IPS DF 19.7 (cell line): ENCODE measurements around the gene ADK.

Source experiments
- DNase-seq: peaks from one replicate; pipeline ENCODE4 v3.0.0-alpha.2; 2013; ENCODE audit warnings: low read depth, low spot score

Gene ADK

GRCh38 chr10:74599672-74600071 is 448.7 kb downstream of the ADK start:
- no peak for DNase-seq

DNA sequence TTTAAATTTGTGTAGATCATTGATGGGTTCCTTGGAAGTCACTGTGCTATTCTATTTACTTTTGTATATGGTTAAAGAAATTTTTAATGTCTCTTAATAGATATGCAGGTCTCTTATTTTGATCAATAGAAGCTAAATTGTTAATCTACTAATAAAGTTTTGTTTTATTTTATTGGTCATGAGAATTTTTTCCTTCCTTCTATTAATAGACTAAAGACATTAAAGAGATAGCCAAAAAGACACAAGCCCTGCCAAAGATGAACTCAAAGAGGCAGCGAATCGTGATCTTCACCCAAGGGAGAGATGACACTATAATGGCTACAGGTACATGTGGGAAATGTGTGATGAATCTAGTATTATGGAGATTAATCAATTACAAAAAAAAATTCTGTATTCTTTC is 449.1 kb downstream of the ADK start:
- no peak for DNase-seq

GRCh38 chr10:74602576-74602975 is 451.6 kb downstream of the ADK start:
- DNase-seq, result no peak

DNA sequence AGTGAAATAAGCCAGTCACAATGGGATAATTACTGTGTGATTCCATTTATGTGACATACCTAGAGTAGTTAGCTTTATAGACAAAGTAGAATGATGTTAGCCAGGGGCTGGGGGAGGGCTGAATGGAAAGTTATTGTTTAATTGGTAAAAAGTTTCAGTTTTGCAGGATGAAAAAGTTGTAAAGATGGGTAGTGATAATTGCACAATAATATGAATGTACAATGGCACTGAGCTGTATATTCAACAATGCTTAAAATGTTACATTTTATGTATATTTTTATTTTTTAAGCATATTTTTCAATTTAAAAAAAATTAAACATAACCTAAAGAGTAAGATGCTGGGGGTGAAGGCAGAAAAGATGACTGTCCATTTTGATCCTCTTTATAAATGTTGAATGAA is 459.3 kb downstream of the ADK start:
- no peak for DNase-seq

DNA sequence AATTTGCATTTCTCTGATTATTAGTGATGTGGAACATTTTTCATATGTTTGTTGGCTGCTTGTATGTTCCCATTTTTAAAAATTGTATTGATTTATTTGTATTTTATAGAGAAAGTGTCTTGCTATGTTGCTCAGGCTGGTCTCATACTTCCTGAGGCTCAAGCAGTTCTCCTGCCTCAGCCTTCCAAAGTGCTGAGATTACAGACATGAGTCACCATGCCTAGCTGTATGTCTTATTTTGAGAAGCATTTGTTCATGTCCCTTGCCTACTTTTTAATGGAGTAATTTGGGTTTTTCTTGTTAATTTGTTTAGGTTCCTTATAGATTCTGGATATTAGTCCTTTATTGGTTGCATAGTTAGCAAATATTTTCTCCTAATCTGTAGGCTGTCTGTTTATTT is 461.2 kb downstream of the ADK start:
- no peak for DNase-seq

GRCh38 chr10:74620626-74621025 is 469.6 kb downstream of the ADK start:
- no peak for DNase-seq

DNA sequence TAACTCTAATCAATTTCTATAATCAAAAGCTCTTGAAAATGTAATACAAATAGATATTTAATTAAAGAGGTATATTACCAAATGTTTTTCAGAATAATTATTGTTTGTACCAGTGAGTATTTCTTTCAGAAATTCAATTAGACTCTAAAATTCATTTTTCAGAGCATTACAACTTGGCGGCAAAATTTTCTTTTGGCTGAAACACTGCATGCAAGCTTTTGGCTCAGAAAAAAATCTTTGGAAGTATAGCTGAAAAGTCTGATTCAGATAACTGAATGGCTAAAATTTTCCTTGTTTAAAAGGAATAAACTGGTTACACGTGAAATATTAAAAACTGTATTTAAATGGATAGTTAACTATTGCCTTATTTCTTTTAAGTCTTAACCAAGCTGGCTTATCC is 472.8 kb downstream of the ADK start:
- no peak for DNase-seq

- no peak for DNase-seq
These were observed 473.5 kb downstream of the ADK start for GRCh38 chr10:74624501-74624900.

DNA sequence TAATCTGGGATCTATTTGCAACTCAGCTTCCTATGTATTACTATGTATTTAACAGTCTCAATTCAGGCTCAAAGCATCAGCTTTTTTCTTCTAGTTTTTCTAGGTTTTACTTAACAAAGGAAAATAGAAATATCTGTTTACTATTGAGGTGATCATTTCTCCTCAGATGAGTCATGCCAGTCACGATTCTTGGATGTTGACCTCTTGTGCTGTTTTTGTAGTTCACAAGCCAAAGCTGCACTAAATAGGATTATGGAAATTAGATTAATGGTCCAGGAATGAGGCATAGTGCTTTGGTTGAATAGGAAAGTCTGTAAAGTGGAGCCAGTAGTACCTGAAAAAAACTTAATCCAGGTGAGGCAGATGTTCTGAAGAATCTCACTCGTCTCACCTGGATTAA is 477.1 kb downstream of the ADK start:
- DNase-seq, result no peak

GRCh38 chr10:74634995-74635536 is 484.0 kb downstream of the ADK start:
- DNase-seq, result no peak

DNA sequence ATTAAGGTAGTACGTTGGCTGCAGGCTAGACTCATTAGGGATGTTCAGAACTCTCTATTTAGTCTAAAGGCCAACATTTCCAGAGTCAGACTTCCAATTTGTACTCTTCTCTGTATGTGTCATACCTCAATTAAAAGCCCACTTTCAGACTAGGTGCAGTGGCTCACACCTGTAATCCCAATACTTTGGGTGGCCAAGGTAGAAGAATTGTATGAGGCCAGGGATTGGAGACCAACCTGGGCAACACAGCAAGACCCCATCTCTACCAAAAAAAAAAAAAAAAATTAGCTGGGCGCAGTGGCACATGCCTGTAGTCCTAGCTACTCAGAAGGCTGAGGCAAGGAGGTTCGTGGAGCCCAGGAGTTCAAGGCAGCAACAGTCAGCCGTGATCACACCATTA is 484.6 kb downstream of the ADK start:
- no peak for DNase-seq

GRCh38 chr10:74637685-74638084 is 486.7 kb downstream of the ADK start:
- no peak for DNase-seq

GRCh38 chr10:74640134-74640921 is 489.3 kb downstream of the ADK start:
- peak; percentile 12 for DNase-seq

GRCh38 chr10:74641659-74642058 is 490.6 kb downstream of the ADK start:
- no peak for DNase-seq

DNA sequence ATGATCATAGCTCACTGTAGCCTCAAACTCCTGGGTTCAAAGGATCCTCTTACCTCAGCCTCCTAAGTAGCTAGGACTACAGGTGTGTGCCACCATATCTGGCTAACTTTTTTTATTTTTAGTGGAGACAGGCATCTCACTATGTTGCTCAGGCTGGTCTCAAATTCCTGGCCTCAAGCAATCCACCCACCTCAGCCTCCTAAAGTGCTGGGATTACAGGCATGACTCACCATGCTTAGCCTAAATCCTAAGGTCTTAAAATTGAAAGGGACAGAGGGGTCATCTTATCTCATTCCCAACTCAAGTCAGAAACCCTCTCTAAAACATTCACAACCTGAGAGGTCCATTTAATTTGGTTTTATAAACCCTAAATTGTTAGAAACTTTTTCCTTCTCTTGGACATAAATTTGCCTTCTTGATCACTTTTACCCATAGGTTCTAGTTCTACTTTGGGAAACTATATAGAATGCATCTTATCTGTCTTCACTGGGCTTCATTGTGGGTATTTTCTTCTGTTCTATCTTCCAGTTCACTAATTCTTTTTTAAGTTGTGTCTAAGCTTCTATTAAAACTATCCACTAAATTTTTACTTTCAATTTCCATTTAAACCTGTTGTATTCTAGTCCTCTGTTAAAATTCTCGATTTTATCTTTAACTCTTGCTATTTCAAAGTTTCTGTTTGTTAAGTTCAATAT is 492.0 kb downstream of the ADK start:
- DNase-seq, result no peak

DNA sequence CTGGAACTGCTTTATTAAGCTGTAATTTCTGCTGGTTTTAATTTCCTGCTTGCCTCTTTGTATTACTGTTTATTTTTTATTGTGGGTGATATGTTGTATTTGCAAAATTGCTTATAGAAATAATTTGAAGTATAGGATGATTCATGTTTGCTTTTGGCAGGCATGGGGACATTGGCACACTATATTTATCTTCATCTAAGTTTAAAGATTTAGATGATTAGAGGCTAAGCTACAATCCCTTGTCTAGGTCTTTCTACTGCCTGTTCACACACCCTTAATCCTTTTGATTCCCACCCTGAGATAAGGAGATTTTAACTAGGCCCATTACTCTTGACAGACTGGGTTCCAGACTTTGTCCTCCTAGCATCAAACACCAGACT is 492.6 kb downstream of the ADK start:
- no peak for DNase-seq

DNA sequence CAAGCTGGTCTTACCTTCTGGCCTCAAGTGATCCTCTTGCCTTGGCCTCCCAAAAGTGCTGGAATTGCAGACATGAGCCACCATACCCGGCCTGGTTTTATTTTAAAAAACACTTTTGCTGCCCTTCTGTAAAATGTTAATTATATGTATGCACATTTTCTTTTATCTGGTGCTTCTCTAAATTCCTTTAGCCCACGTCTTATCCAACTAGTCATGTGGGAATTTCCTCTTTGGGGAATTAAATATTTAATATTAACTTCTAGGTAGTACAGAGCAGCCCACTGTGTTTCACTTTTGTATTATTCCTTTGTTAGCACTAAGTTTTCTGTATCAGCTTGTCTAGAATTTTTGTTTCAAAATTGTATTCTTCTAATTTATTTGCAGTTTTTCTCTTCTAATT is 493.7 kb downstream of the ADK start:
- no peak for DNase-seq

GRCh38 chr10:74645692-74646091 is 494.7 kb downstream of the ADK start:
- DNase-seq, result no peak

- DNase-seq, result no peak
These were observed 499.6 kb downstream of the ADK start for GRCh38 chr10:74650613-74651012.

DNA sequence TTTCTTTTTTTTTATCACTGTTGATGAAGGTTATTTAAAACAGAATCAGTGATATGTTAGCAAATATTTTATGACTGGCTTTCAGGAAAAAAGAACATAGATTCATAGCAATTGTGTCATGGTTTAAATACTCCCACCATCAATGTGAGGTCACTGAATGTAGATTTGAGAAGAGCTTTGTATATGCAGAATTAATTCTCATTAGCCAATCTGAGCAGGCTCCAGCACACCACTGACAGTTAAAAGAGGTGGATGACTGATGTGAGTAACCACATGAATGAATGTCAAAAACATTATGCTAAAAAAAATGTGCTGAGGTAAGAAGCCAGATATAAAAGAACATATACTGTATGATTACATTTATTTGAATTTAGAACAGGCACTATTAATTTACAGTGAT is 500.5 kb downstream of the ADK start:
- DNase-seq, result no peak

DNA sequence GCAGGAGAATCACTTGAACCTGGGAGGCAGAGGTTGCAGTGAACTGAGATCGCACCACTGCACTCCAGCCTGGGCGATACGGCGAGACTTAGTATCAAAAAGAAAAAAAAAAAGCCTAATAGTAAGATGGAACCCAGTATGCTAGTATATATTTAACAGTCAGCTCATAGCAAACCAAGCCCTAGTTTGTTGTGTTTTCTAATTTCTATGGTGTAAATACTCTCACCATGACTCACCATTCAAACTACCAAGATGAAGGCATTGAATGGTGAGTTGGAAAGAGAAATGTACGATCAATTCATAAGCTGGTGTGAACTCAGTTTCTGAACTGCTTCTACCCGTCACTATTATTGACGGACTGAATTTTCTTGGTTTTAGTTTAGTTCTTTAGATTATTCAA is 501.6 kb downstream of the ADK start:
- no peak for DNase-seq

DNA sequence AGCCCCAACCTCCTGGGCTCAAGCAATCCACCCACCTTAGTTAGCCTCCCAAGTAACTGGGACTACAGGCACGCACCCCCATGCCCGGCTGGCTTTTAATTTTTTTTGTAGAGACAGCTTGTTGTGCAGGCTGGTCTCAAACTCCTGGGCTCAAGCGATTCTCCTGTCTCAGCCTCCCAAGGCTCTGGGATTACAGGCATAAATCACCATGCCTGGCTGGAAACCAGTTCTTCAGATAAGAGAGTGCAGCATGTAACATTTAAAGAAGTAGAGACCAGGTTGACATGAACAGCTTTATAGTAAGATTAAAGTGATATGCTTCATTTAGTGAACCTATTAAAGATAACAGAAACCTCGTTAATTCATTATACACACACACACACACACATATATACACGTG is 507.5 kb downstream of the ADK start:
- DNase-seq, result no peak

DNA sequence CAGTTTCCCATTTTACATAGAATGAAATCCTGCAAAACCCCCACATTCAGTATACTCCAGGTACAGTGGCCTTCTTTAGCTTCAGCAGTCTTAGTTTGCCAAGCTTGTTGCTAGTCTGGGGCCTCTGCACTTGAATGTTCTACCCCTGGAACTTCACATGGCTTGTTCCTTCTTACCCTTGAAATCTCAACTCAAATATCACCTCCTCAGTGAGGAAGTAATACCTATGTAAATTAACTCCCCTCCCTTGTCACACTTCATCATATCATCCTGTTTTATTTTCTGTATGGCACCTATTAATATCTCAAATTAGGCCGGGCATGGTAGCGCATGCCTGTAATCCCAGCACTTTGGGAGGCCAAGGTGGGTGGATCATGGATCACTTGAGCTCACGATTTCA is 511.6 kb downstream of the ADK start:
- DNase-seq, result no peak
